Mucosa of descending colon (tissue), 3 donors: Measurements from ENCODE around the gene POLD1. TPM values are rescaled to one million over a fixed set of nuclear protein-coding genes. Genes with fewer than 3 reads are reported as not detected.
"Not testable (repeated sequence)": the region's sequence is repeated elsewhere in the genome, so short reads cannot be mapped to it uniquely, and the experiment has no call there.

Experiments
- ATAC-seq: fragments of 200-7000 bp; cut with Tn5 transposase; one replicate; pipeline ENCODE4 v1.9.1; 2020; ENCODE audit warnings: mild to moderate bottlenecking, moderate library complexity
- DNase-seq, 3 donors: peaks; one replicate each; pipeline ENCODE4 v3.0.0-alpha.2; 2020
- H3K36me3 ChIP-seq: fragments of 200-600 bp; one replicate; pipeline ENCODE4 v1.8.0; 2021; ENCODE audit warnings: low read depth, mild to moderate bottlenecking
- H3K4me1 ChIP-seq: fragments of 200-600 bp; one replicate; pipeline ENCODE4 v1.8.0; 2021; ENCODE audit warnings: low read depth, mild to moderate bottlenecking
- H3K4me3 ChIP-seq: fragments of 200-600 bp; one replicate; pipeline ENCODE4 v1.8.0; 2021; ENCODE audit warnings: mild to moderate bottlenecking
- H3K9me3 ChIP-seq: fragments of 200-600 bp; one replicate; pipeline ENCODE4 v1.8.0; 2021; ENCODE audit warnings: mild to moderate bottlenecking
- intact Hi-C, 2 donors: fragments of 100-400 bp; cut with DNase I in 1 of 2; cut with micrococcal nuclease in 1 of 2; formaldehyde crosslinking; loops; one replicate each; pipeline versions ENCODE4 v1.11.0 to v1.11.1; 2022; cut with DNase I, micrococcal nuclease
- total RNA-seq, 3 donors: library from RNA; stranded (reverse); fragmentation: NEBNext Ultra II Directional in 2 of 3; extraction: Animal tissue kit (Norgen Biotek cat#: 25700) in 2 of 3; gene quantifications; one replicate each; pipeline versions ENCODE4 v1.2.1 to v1.2.4, GENCODE V29; 2021 to 2023
- TF ChIP-seq, protein P1 (sequence below): fragments of 200-600 bp; IDR thresholded peaks from one replicate; pipeline ENCODE4 v1.8.0; 2022; ENCODE audit warnings: antibody characterized with exemption, mild to moderate bottlenecking
- donor health status: DM: no; HTN: no; CAD: no; lungs with moderate emphysema.
- donor health status: DM: no; HTN: no; CAD: no.
- donor health status: DM: no; HTN: yes; CAD: no.

POLD1 gene
- total RNA-seq, 3 donors from 2014 or later: 20.8 to 27.9 (median 22.9) TPM

DNA sequence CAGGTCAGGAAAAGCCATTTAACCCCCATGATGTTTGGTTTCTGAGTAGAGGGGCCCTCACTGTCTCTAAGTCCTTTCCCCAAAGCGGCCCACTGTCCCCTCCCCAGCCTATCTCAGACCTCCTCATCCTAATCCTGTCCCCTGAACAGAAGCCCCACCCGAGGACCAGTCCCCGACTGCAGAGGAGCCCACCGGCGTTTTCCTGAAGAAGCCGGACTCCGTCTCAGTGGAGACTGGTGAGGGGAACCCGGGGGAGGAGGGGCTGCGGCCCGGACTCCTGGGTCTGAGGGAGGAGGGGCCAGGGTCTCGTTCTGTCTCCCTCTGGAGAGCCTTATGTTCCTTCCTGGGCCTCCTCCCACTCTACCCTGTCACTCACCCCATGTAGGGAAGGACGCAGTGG lies 51.5 kb downstream of the POLD1 start:
- TF ChIP-seq, protein P1, sequence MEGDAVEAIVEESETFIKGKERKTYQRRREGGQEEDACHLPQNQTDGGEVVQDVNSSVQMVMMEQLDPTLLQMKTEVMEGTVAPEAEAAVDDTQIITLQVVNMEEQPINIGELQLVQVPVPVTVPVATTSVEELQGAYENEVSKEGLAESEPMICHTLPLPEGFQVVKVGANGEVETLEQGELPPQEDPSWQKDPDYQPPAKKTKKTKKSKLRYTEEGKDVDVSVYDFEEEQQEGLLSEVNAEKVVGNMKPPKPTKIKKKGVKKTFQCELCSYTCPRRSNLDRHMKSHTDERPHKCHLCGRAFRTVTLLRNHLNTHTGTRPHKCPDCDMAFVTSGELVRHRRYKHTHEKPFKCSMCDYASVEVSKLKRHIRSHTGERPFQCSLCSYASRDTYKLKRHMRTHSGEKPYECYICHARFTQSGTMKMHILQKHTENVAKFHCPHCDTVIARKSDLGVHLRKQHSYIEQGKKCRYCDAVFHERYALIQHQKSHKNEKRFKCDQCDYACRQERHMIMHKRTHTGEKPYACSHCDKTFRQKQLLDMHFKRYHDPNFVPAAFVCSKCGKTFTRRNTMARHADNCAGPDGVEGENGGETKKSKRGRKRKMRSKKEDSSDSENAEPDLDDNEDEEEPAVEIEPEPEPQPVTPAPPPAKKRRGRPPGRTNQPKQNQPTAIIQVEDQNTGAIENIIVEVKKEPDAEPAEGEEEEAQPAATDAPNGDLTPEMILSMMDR: no peak
- H3K9me3 ChIP-seq: no peaks in the 10 kb centered on the region
- H3K4me1 ChIP-seq: peaks cover 4% of the 10 kb centered on the region
- ATAC-seq (no peak), DNase-seq (no peak)
- intact Hi-C loops: no loop called here
- no peaks in the 10 kb centered on the region for H3K36me3 ChIP-seq
- no peak overlapping the region for H3K4me3 ChIP-seq

DNA sequence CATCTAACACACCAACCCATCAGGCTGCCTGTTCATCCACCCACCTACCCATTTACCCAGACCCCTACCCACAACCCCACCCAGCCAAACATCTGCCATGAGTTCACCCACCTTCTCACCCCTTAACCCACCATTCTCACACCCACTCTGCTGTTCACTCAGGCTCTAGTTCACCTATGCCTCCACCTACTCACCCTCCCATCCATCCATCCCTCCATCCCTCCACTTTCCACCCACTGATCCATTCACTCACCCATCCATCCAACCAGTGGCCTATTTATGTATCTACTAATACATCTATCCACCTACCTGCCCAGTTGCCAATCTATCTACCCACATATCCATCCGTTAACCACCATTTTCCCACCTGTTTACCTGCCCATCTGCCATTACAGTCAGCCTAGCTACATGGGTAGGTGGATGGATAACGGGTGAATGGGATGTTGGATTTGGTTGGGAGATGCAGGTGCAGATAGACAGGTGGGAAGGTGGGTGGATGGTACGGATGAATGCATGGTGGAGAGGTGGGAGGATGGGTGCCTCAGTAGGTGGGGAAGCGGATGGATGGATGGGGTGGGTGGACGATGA lies 53.8 kb downstream of the POLD1 start:
- H3K4me3 ChIP-seq: no peak overlapping the region
- no peaks in the 10 kb centered on the region for H3K4me1 ChIP-seq
- DNase-seq (no peak), ATAC-seq (no peak)
- H3K36me3 ChIP-seq: no peaks in the 10 kb centered on the region
- H3K9me3 ChIP-seq: no peaks in the 10 kb centered on the region
- intact Hi-C loops: no loop called here
- TF ChIP-seq, protein P1: no peak

DNA sequence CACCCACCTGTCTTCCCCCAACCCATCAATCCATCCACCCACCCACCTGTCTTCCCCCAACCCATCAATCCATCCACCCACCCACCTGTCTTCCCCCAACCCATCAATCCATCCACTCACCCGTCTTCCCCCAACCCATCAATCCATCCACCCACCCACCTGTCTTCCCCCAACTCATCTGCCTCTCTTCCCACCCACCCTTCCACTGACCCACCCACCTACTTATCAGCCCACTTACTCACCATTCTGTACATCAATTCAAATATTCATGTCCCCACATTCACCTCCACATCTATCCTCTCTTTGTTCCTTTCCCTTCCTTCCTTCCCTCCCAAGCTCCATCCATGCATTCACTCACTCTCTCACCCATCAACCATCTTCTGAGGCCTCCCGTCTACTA lies 55.0 kb downstream of the POLD1 start:
- H3K36me3 ChIP-seq, H3K4me3 ChIP-seq, H3K9me3 ChIP-seq, DNase-seq, intact Hi-C loops, ATAC-seq, H3K4me1 ChIP-seq: not testable (repeated sequence)

DNA sequence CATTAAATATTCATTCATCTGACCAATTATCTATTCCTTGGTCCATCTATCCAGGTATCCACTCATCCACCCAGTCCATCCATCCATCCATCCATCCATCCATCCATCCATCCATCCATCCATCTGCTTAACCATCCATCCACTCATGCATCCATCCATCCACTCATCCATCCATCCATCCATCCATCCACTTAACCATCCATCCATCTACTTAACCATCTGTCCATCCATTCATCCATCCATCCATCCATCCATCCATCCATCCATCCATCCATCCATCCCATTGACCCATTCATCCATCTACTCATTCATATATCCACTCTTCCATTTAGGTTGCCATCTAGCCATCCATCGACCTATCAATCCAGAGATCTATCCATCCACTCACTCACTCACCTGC lies 59.9 kb downstream of the POLD1 start:
- H3K4me3 ChIP-seq: no peak overlapping the region
- H3K4me1 ChIP-seq: no peaks in the 10 kb centered on the region
- intact Hi-C loops: no loop called here
- TF ChIP-seq, protein P1: no peak
- H3K36me3 ChIP-seq: no peaks in the 10 kb centered on the region
- ATAC-seq: no peak
- DNase-seq: no peak
- no peaks in the 10 kb centered on the region for H3K9me3 ChIP-seq

DNA sequence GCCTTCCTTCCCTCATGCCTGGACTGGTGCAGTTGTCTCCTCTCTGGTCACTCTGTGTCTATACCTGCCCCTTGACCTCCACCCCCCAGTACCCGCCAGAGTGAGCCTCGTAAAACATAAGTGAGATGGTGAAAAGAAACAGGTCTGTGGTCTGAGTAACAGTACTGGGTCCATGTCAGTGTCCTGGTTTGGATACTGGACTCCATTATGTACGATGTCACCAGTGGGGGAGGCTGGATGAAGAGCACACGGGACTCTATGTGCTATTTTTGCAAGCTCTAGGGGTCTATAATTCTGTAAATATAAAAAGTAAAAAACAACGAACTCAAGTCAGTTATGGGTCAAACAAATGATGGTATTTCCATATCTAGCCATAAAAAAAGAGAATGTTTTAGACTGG lies 62.9 kb downstream of the POLD1 start:
- TF ChIP-seq, protein P1: no peak
- Histone ChIP-seq H3K9me3 (no peaks in the 10 kb centered on the region), H3K4me3 (no peak overlapping the region), H3K4me1 (no peaks in the 10 kb centered on the region), H3K36me3 (no peaks in the 10 kb centered on the region)
- DNase-seq (no peak), ATAC-seq (no peak)
- intact Hi-C loops: no loop called here

DNA sequence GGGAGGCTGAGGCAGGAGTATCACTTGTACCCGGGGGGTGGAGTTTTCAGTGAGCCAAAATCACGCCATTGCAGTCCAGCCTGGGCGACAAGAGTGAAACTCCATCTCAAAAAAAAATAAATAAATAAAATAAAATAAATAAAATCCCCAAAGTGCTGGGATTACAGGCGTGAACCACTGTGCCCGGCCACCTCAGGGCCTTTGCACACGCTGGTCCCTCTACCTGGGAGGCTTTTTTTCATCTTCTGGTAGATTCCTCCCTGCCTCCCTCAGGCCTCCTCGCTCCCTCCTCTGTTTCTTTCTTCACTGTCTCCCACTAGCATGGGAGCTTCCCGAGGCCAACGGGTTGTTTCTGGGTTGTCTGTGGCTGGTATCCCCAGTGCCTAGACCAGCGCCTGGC lies 63.6 kb downstream of the POLD1 start:
- no peaks in the 10 kb centered on the region for H3K36me3 ChIP-seq
- ATAC-seq (no peak), DNase-seq (no peak)
- H3K4me3 ChIP-seq: no peak overlapping the region
- TF ChIP-seq, protein P1: no peak
- intact Hi-C loops: no loop called here
- no peaks in the 10 kb centered on the region for H3K4me1 ChIP-seq
- H3K9me3 ChIP-seq: no peaks in the 10 kb centered on the region
